Cardiac fibroblast (primary cell): ENCODE results near the gene AS3MT.

Experiments used
- DNase-seq, 2 donors: peaks; one replicate each; pipeline versions ENCODE4 v3.0.0 to v3.0.0-alpha.2; 2010; ENCODE audit warnings: low read depth in 2 of 2
- H3K4me3 ChIP-seq, 2 donors: replicated peaks in 1 of 2; 1 replicate in 1 of 2; 2 replicates in 1 of 2; pipeline ENCODE4 v1.5.1; 2011; ENCODE audit warnings: low read depth in 2 of 2, low read length in 2 of 2, mild to moderate bottlenecking in 2 of 2, moderate library complexity in 1 of 2
- CTCF ChIP-seq: IDR thresholded peaks from one replicate; pipeline ENCODE4 v1.5.1; 2011; ENCODE audit warnings: low read depth, mild to moderate bottlenecking, low read length, inconsistent platforms

The AS3MT gene

GRCh38 chr10:102878629-102879028 is 9.4 kb downstream of the AS3MT start:
- DNase-seq: no peak
- H3K4me3 ChIP-seq: no peak overlapping the region
- TF ChIP-seq CTCF: no peak

GRCh38 chr10:102880256-102880655 is 11.0 kb downstream of the AS3MT start:
- H3K4me3 ChIP-seq: no peak overlapping the region
- TF ChIP-seq CTCF: no peak
- no peak for DNase-seq

GRCh38 chr10:102888048-102888447 is 18.8 kb downstream of the AS3MT start:
- no peak for TF ChIP-seq CTCF
- H3K4me3 ChIP-seq: no peak overlapping the region
- no peak for DNase-seq

GRCh38 chr10:102894466-102895213 is 25.4 kb downstream of the AS3MT start:
- no peak overlapping the region for H3K4me3 ChIP-seq
- no peak for DNase-seq
- no peak for TF ChIP-seq CTCF

GRCh38 chr10:102900006-102900405 is 30.7 kb downstream of the AS3MT start:
- no peak for TF ChIP-seq CTCF
- DNase-seq: no peak
- no peak overlapping the region for H3K4me3 ChIP-seq

- TF ChIP-seq CTCF: no peak
- no peak for DNase-seq
- H3K4me3 ChIP-seq: no peak overlapping the region
Measured at GRCh38 chr10:102904346-102904745, 35.1 kb downstream of the AS3MT start.

GRCh38 chr10:102906507-102906906 is 37.2 kb downstream of the AS3MT start:
- DNase-seq: no peak
- H3K4me3 ChIP-seq: no peak overlapping the region
- TF ChIP-seq CTCF: no peak
